ENCODE measurements around the gene GTF2E1.

- TF ChIP-seq ARID4B (CRISPR knock-in tag; IDR thresholded peaks at IDR 0.05; ENCODE audit: borderline replicate concordance) (no peak), CTCF (IDR thresholded peaks at IDR 0.05) (no peak), USF1 (CRISPR knock-in tag; IDR thresholded peaks at IDR 0.05) (no peak)
Observed at GRCh38 chr3:120741837-120742197, 727 bp upstream of the GTF2E1 start.

Data from WTC11 (cell line).